SU-DHL-6 (cell line): ENCODE results near the gene CBX1.
A peak's percentile ranks its signal among the peaks of the same experiment; 100 is the strongest.

Experiments
- H2AFZ ChIP-seq: fragments of 200-600 bp; sonication (generic); 2 replicates; pipeline ENCODE4 v1.6.1; 2014; ENCODE audit warnings: low read depth, mild to moderate bottlenecking, moderate library complexity, mixed read lengths, antibody characterized with exemption, low read length; ENCODE audit not compliant: severe bottlenecking
- H3F3A ChIP-seq: fragments of 200-600 bp; shearing (Covaris generic); 2 replicates; pipeline ENCODE4 v1.6.0; 2016; ENCODE audit warnings: antibody characterized with exemption, mild to moderate bottlenecking; ENCODE audit not compliant: insufficient read depth
- H3K27ac ChIP-seq: fragments of 200-600 bp; sonication (generic); 2 replicates; pipeline ENCODE4 v1.5.1; 2016; ENCODE audit warnings: low read depth, mild to moderate bottlenecking, low read length, moderate library complexity, mixed read lengths
- H3K27me3 ChIP-seq: fragments of 200-600 bp; sonication (generic), shearing (Covaris generic); 2 replicates; pipeline ENCODE4 v1.6.0; 2014; ENCODE audit warnings: mild to moderate bottlenecking, low read length
- H3K36me3 ChIP-seq: fragments of 200-600 bp; sonication (generic); 2 replicates; pipeline ENCODE4 v1.6.1; 2014; ENCODE audit warnings: mild to moderate bottlenecking, low read length, mixed read lengths
- H3K4me2 ChIP-seq: fragments of 300-600, 200-600 bp; shearing (Covaris generic), sonication (generic); 2 replicates; pipeline ENCODE4 v1.6.0; 2014; ENCODE audit warnings: low read length, low read depth, mild to moderate bottlenecking; ENCODE audit not compliant: poor library complexity, severe bottlenecking
- H3K4me3 ChIP-seq: fragments of 200-600 bp; sonication (generic); 2 replicates; pipeline ENCODE4 v1.5.1; 2014; ENCODE audit warnings: antibody characterized with exemption, low read length, mild to moderate bottlenecking, mixed read lengths; ENCODE audit not compliant: insufficient read depth, poor library complexity, severe bottlenecking
- H3K79me2 ChIP-seq: fragments of 200-600 bp; sonication (generic); 2 replicates; pipeline ENCODE4 v1.6.1; 2014; ENCODE audit warnings: mild to moderate bottlenecking, low read length, moderate library complexity; ENCODE audit not compliant: insufficient read depth
- H3K9ac ChIP-seq: fragments of 200-600 bp; sonication (generic); 2 replicates; pipeline ENCODE4 v1.7.0; 2014; ENCODE audit warnings: mild to moderate bottlenecking, low read length
- H3K9me2 ChIP-seq: fragments of 200-600 bp; sonication (generic); replicated peaks from 2 replicates; pipeline ENCODE4 v1.6.1; 2014; ENCODE audit warnings: low read length; ENCODE audit not compliant: insufficient read depth
- H3K9me3 ChIP-seq: fragments of 200-600 bp; sonication (generic); 2 replicates; pipeline ENCODE4 v1.6.1; 2014; ENCODE audit warnings: low read length, mixed read lengths; ENCODE audit not compliant: insufficient read depth
- H4K20me1 ChIP-seq: fragments of 200-600 bp; sonication (generic); 2 replicates; pipeline ENCODE4 v1.6.1; 2014; ENCODE audit warnings: low read depth, mild to moderate bottlenecking, antibody characterized with exemption, low read length, moderate library complexity, mixed read lengths
- CTCF ChIP-seq: fragments of 200-600 bp; sonication (generic); IDR thresholded peaks from one replicate; pipeline ENCODE4 v1.5.1; 2017; ENCODE audit warnings: antibody characterized with exemption, mild to moderate bottlenecking, low read length, moderate library complexity; ENCODE audit not compliant: insufficient read depth, poor library complexity, severe bottlenecking
- EZH2phosphoT487 ChIP-seq: fragments of 200-600 bp; sonication (generic), shearing (Covaris generic); conservative IDR thresholded peaks from 2 replicates; pipeline ENCODE4 v1.6.1; 2018; ENCODE audit warnings: mild to moderate bottlenecking, antibody characterized with exemption, low read length, moderate library complexity, mixed read lengths

The CBX1 gene

GRCh38 chr17:48051283-48051682 is 50.0 kb downstream of the CBX1 start:
- peak overlapping the region; percentile 40 for H3K4me2 ChIP-seq
- H4K20me1 ChIP-seq, result no peaks in the 10 kb centered on the region
- H3K27me3 ChIP-seq, result no peaks in the 10 kb centered on the region
- no peaks in the 10 kb centered on the region for H3K9me3 ChIP-seq
- peaks cover 3% of the 10 kb centered on the region; the same call in 1 of the 2 replicates for H3F3A ChIP-seq
- H2AFZ ChIP-seq, result no peak overlapping the region
- peaks cover 78% of the 10 kb centered on the region for H3K79me2 ChIP-seq
- no peaks in the 10 kb centered on the region for H3K36me3 ChIP-seq
- H3K9me2 ChIP-seq, result no peaks in the 10 kb centered on the region
- H3K4me3 ChIP-seq, result no peak overlapping the region
- H3K9ac ChIP-seq, result no peak overlapping the region
- no peak overlapping the region for H3K27ac ChIP-seq
- TF ChIP-seq CTCF (no peak), EZH2phosphoT487 (no peak)

GRCh38 chr17:48048384-48049126 is 52.7 kb downstream of the CBX1 start:
- no peaks in the 10 kb centered on the region for H3K9me2 ChIP-seq

GRCh38 chr17:48047741-48048383 is 53.4 kb downstream of the CBX1 start, which contains the start of gene NFE2L1:
NFE2L1 (plus strand) TSS chr17:48048359; CDS start chr17:48051119, 2,760 bp downstream.
- no peaks in the 10 kb centered on the region for H3K9me2 ChIP-seq
- peak within 1 kb of the TSS; percentile 86 for H3K27ac ChIP-seq
- peak within 1 kb of the TSS; percentile 87 for H3K9ac ChIP-seq
- peaks cover 3% of the 10 kb centered on the region; the same call in 1 of the 2 replicates for H3F3A ChIP-seq
- TF ChIP-seq EZH2phosphoT487 (no peak), CTCF (no peak)
- H3K4me3 ChIP-seq, result peak within 1 kb of the TSS; percentile 96
- H3K36me3 ChIP-seq, result no peaks in the 10 kb centered on the region
- H3K27me3 ChIP-seq, result no peaks in the 10 kb centered on the region
- H3K9me3 ChIP-seq, result no peaks in the 10 kb centered on the region
- peaks cover 46% of the 10 kb centered on the region for H3K79me2 ChIP-seq
- H3K4me2 ChIP-seq, result peak within 1 kb of the TSS; percentile 91
- peak within 1 kb of the TSS; percentile 77 for H2AFZ ChIP-seq
- no peaks in the 10 kb centered on the region for H4K20me1 ChIP-seq

More at GRCh38 chr17:48048384-48049126, 52.7 kb downstream of the CBX1 start:
- Histone ChIP-seq H2AFZ (peak overlapping the region; percentile 47), H3K27me3 (no peaks in the 10 kb centered on the region), H3K36me3 (no peaks in the 10 kb centered on the region), H3K9me3 (no peaks in the 10 kb centered on the region), H4K20me1 (no peaks in the 10 kb centered on the region), H3K9ac (peak overlapping the region; percentile 87), H3K79me2 (peaks cover 53% of the 10 kb centered on the region), H3F3A (peaks cover 3% of the 10 kb centered on the region; the same call in 1 of the 2 replicates), H3K4me3 (peak overlapping the region; percentile 96), H3K27ac (peak overlapping the region; percentile 86), H3K4me2 (peak overlapping the region; percentile 79)
- no peak for TF ChIP-seq EZH2phosphoT487
- no peak for TF ChIP-seq CTCF
